Epithelial cell of proximal tubule (primary cell): ENCODE measurements around the gene FHIT. TPM values are rescaled to one million over a fixed set of nuclear protein-coding genes. Genes with fewer than 3 reads are reported as not detected.

Experiments
- DNase-seq: peaks from one replicate; pipeline ENCODE4 v3.0.0-alpha.2; 2011; ENCODE audit warnings: low read depth
- H3K4me3 ChIP-seq: 2 replicates; pipeline ENCODE4 v1.5.1; 2011; ENCODE audit warnings: low read depth, mild to moderate bottlenecking, low read length
- total RNA-seq: library from RNA; depleted of rRNA; stranded (reverse); fragments of >200 nt; gene quantifications from 2 replicates; pipeline ENCODE4 v1.2.3, GENCODE V29; 2015
- TF ChIP-seq, protein P1 (sequence below): conservative IDR thresholded peaks from 2 replicates; pipeline ENCODE4 v1.5.1; 2012; ENCODE audit warnings: low read depth, mild to moderate bottlenecking, low read length

The FHIT gene
- total RNA-seq, 1 donor from 2014 or later, result 3.7 TPM

DNA sequence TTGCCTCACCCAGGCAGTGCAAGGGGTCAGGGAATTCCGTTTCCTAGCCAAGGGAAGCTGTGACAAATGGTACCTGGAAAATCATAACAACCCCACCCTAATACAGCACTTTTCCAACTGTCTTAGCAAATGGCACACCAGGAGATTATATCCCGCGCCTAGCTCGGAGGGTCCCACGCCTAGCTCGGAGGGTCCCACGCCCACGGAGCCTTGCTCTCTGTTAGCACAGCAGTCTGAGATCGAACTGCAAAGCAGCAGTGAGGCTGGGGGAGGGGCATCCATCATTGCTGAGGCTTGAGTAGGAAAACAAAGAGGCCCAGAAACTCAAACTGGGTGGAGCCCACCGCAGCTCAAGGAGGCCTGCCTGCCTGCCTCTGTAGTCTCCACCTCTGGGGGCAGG, 208.1 kb downstream of the FHIT start:
- DNase-seq, result no peak
- H3K4me3 ChIP-seq, result no peak overlapping the region
- TF ChIP-seq, protein P1, sequence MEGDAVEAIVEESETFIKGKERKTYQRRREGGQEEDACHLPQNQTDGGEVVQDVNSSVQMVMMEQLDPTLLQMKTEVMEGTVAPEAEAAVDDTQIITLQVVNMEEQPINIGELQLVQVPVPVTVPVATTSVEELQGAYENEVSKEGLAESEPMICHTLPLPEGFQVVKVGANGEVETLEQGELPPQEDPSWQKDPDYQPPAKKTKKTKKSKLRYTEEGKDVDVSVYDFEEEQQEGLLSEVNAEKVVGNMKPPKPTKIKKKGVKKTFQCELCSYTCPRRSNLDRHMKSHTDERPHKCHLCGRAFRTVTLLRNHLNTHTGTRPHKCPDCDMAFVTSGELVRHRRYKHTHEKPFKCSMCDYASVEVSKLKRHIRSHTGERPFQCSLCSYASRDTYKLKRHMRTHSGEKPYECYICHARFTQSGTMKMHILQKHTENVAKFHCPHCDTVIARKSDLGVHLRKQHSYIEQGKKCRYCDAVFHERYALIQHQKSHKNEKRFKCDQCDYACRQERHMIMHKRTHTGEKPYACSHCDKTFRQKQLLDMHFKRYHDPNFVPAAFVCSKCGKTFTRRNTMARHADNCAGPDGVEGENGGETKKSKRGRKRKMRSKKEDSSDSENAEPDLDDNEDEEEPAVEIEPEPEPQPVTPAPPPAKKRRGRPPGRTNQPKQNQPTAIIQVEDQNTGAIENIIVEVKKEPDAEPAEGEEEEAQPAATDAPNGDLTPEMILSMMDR, result no peak

GRCh38 chr3:61040618-61041017, 210.6 kb downstream of the FHIT start:
- TF ChIP-seq, protein P1, result no peak
- no peak overlapping the region for H3K4me3 ChIP-seq
- DNase-seq, result no peak

DNA sequence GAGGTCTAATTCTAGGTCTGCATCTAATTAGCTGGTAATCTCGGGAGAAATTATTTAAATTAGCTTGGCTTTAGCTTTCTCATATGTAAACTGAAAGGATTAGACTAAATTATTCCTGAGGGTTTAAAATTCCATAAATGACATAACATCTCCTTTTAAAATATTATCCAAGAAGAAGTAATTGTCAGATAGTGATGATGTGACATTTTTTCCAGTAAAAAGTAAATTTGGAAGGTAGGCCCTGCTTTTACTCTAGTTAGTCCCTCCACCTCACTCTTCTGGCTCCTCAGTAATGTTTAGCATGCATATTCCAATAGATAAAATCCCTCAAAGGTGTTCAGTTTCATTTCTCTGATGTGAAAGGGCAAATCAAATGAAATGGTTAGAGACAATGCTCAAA, 215.7 kb downstream of the FHIT start:
- H3K4me3 ChIP-seq, result no peak overlapping the region
- no peak for DNase-seq
- TF ChIP-seq, protein P1, result no peak

- TF ChIP-seq, protein P1, result no peak
- H3K4me3 ChIP-seq, result no peak overlapping the region
- DNase-seq, result no peak
Measured at GRCh38 chr3:61032991-61033390, 218.3 kb downstream of the FHIT start.

GRCh38 chr3:61031503-61031902, 219.7 kb downstream of the FHIT start:
- no peak for DNase-seq
- TF ChIP-seq, protein P1, result no peak
- H3K4me3 ChIP-seq, result no peak overlapping the region

DNA sequence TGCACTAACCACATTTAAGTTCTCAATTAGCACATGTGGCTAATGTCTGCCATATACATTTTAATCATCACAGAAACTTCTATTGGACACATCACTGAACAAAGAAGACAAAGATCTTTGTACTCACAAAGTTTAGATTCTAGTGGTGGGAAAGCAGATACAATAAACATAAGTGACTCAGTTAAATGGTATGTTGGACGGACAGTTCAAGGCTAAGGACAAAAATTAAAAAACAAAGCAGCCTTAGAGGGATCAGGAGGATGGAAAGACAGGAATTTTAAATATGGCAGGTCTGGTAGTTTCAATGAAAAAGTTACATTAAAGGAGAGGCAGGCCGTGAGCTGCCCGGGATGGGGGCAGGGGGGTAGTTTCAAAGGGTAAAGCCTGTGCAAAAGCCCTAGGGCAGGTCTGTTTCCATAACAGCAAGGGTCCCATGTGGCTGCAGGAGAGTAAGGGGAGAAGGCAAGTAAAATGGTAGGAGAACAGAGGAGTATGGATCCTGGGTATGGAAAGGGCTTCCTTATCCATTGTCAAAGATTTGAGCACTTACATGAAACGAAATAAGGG, 220.7 kb downstream of the FHIT start:
- DNase-seq, result no peak
- TF ChIP-seq, protein P1, result no peak
- H3K4me3 ChIP-seq, result no peak overlapping the region

DNA sequence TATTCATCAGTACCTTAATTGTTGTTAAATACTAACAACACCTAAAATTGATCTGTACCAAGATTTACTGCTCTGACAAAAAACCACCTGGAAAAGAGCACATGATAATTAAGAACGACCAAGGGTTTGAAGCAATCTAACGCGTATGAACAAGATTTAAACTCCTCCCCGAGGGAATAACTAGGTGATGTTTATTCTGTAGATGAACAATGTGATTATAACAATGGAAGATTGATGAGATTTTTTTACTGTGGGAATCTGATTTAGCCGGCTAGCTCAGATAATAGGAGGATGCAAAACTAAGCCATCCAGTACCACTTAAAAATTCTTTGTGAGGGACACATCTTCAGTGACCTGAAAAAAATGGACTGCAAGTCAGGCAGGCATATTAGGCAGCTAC, 222.1 kb downstream of the FHIT start:
- TF ChIP-seq, protein P1, result no peak

More for the DNA sequence above, 222.1 kb downstream of the FHIT start:
- H3K4me3 ChIP-seq, result no peak overlapping the region
- no peak for DNase-seq
